Loucy (cell line): ENCODE measurements around the gene DISC1.

Experiments
- H2AFZ ChIP-seq: fragments of 200-600 bp; sonication (generic); 2 replicates; pipeline ENCODE4 v1.6.0; 2016; ENCODE audit warnings: antibody characterized with exemption, mild to moderate bottlenecking, low read length, moderate library complexity
- H3F3A ChIP-seq: fragments of 200-600 bp; 2 replicates; pipeline ENCODE4 v1.6.0; 2016; ENCODE audit warnings: antibody characterized with exemption, low read depth, mild to moderate bottlenecking
- H3K27me3 ChIP-seq: fragments of 200-600 bp; sonication (generic); 2 replicates; pipeline ENCODE4 v1.6.1; 2014; ENCODE audit warnings: low read length, mild to moderate bottlenecking; ENCODE audit not compliant: insufficient read depth, poor library complexity, severe bottlenecking
- H3K36me3 ChIP-seq: fragments of 200-600 bp; sonication (generic); 2 replicates; pipeline ENCODE4 v1.6.1; 2016; ENCODE audit warnings: low read length; ENCODE audit not compliant: insufficient read depth
- H3K4me1 ChIP-seq: fragments of 200-600 bp; sonication (generic); 2 replicates; pipeline ENCODE4 v1.5.1; 2014; ENCODE audit warnings: low read length, mild to moderate bottlenecking; ENCODE audit not compliant: insufficient read depth, poor library complexity, severe bottlenecking
- H3K4me2 ChIP-seq: fragments of 200-600 bp; sonication (generic); 2 replicates; pipeline ENCODE4 v1.6.0; 2014; ENCODE audit warnings: antibody characterized with exemption, low read length, low read depth, mild to moderate bottlenecking; ENCODE audit not compliant: poor library complexity, severe bottlenecking
- H3K4me3 ChIP-seq: fragments of 200-600 bp; sonication (generic); 2 replicates; pipeline ENCODE4 v1.5.1; 2014; ENCODE audit warnings: low read length, mild to moderate bottlenecking, mixed read lengths; ENCODE audit not compliant: poor library complexity, severe bottlenecking
- H3K79me2 ChIP-seq: fragments of 200-600 bp; sonication (generic); 2 replicates; pipeline ENCODE4 v1.6.1; 2014; ENCODE audit warnings: low read length; ENCODE audit not compliant: insufficient read depth
- H3K9ac ChIP-seq: fragments of 200-600 bp; sonication (generic); 2 replicates; pipeline ENCODE4 v1.6.0; 2014; ENCODE audit warnings: mild to moderate bottlenecking, low read depth, low read length, moderate library complexity; ENCODE audit not compliant: poor library complexity, severe bottlenecking
- H3K9me2 ChIP-seq: fragments of 200-600 bp; sonication (generic); replicated peaks from 2 replicates; pipeline ENCODE4 v1.6.1; 2016; ENCODE audit warnings: low read depth, low read length, mixed read lengths
- H3K9me3 ChIP-seq: fragments of 200-600 bp; sonication (generic); 2 replicates; pipeline ENCODE4 v1.6.1; 2014; ENCODE audit warnings: mild to moderate bottlenecking, antibody characterized with exemption, low read length, low read depth; ENCODE audit not compliant: insufficient read depth
- H4K20me1 ChIP-seq: fragments of 200-600 bp; sonication (generic); 2 replicates; pipeline ENCODE4 v1.6.0; 2014; ENCODE audit warnings: antibody characterized with exemption, low read length, mild to moderate bottlenecking; ENCODE audit not compliant: insufficient read depth, poor library complexity, severe bottlenecking
- EZH2phosphoT487 ChIP-seq: fragments of 200-600 bp; IDR thresholded peaks from 2 replicates; pipeline ENCODE4 v1.6.1; 2018; ENCODE audit warnings: antibody characterized with exemption, mild to moderate bottlenecking, moderate library complexity, borderline replicate concordance
- TF ChIP-seq, protein P1 (sequence below): fragments of 200-600 bp; sonication (generic); conservative IDR thresholded peaks from 2 replicates; pipeline ENCODE4 v1.5.1; 2014; ENCODE audit warnings: mild to moderate bottlenecking, antibody characterized with exemption, low read length

Gene DISC1

DNA sequence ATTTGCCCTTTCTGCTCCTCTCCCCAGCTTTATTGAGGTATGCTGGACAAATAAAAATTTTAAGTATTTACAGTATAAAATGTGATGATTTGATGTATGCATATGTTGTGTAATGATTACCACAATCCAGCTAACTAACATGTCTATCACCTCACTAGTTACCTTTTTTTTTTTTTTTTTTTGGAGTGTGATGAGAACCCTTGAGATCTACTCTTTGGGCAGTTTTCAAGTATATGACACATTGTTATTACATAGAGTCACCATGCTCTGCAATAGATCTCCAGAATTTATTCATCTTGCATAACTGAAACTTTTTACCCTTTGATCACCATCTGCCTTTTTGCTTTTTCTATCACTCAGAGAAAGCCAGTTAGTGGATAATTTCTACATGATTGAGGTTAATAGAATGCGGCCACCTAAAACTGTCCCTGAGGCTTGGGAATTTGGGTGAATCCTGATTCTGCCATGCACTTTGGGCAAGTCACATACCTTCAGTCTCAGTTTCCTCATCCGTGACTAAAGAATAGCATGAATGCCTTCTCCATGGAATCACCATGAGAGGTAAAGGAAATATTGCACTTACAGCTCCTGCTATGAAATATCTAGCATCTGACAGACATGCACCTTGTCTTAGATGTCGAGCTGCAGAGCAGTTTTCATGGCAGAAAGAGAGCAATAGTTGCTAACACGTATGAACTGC lies 295.2 kb downstream of the DISC1 start:
- H3K9me2 ChIP-seq: no peaks in the 10 kb centered on the region
- H3K4me2 ChIP-seq: no peak overlapping the region
- H3F3A ChIP-seq: no peaks in the 10 kb centered on the region
- no peaks in the 10 kb centered on the region for H4K20me1 ChIP-seq
- peaks cover 32% of the 10 kb centered on the region for H3K4me1 ChIP-seq
- no peak overlapping the region for H3K9ac ChIP-seq
- no peaks in the 10 kb centered on the region for H3K79me2 ChIP-seq
- H3K36me3 ChIP-seq: no peaks in the 10 kb centered on the region
- no peak overlapping the region for H3K4me3 ChIP-seq
- no peaks in the 10 kb centered on the region for H3K9me3 ChIP-seq
- TF ChIP-seq EZH2phosphoT487: no peak
- TF ChIP-seq, protein P1, sequence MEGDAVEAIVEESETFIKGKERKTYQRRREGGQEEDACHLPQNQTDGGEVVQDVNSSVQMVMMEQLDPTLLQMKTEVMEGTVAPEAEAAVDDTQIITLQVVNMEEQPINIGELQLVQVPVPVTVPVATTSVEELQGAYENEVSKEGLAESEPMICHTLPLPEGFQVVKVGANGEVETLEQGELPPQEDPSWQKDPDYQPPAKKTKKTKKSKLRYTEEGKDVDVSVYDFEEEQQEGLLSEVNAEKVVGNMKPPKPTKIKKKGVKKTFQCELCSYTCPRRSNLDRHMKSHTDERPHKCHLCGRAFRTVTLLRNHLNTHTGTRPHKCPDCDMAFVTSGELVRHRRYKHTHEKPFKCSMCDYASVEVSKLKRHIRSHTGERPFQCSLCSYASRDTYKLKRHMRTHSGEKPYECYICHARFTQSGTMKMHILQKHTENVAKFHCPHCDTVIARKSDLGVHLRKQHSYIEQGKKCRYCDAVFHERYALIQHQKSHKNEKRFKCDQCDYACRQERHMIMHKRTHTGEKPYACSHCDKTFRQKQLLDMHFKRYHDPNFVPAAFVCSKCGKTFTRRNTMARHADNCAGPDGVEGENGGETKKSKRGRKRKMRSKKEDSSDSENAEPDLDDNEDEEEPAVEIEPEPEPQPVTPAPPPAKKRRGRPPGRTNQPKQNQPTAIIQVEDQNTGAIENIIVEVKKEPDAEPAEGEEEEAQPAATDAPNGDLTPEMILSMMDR: no peak
- H2AFZ ChIP-seq: no peak overlapping the region
- no peaks in the 10 kb centered on the region for H3K27me3 ChIP-seq

DNA sequence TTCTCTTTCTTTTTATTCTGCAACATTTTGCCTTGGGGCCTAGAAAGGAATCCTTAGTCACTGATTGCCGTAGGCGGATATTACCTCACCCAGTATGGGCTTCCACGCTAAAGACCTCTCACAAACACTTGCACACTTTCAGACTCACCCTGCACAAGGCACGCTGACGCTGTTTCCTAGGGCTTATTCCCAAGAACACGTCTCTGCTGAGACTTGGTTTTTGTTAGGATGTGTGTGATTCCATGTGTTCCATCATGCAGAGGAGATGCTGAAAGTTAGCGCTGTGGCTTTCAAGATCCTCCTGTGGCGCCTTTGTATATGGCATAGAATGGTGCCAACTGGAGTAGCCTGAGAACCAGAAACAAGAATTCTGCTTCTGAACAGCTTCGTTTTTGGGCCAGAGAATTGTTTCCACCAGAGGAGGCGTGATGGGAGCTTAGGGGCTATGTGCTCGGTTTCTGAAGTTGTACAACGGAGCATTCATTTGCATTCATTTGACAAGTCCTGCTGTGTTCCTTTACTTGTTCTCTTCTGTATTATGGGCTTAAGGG lies 297.0 kb downstream of the DISC1 start:
- H3F3A ChIP-seq: no peaks in the 10 kb centered on the region
- TF ChIP-seq, protein P1: no peak
- no peak for TF ChIP-seq EZH2phosphoT487
- H3K4me3 ChIP-seq: no peak overlapping the region
- H3K4me1 ChIP-seq: peaks cover 21% of the 10 kb centered on the region
- no peaks in the 10 kb centered on the region for H3K36me3 ChIP-seq
- no peak overlapping the region for H2AFZ ChIP-seq
- no peaks in the 10 kb centered on the region for H3K9me3 ChIP-seq
- H3K9me2 ChIP-seq: no peaks in the 10 kb centered on the region
- H3K79me2 ChIP-seq: no peaks in the 10 kb centered on the region
- no peak overlapping the region for H3K9ac ChIP-seq
- no peak overlapping the region for H3K4me2 ChIP-seq
- no peaks in the 10 kb centered on the region for H4K20me1 ChIP-seq
- H3K27me3 ChIP-seq: no peaks in the 10 kb centered on the region

DNA sequence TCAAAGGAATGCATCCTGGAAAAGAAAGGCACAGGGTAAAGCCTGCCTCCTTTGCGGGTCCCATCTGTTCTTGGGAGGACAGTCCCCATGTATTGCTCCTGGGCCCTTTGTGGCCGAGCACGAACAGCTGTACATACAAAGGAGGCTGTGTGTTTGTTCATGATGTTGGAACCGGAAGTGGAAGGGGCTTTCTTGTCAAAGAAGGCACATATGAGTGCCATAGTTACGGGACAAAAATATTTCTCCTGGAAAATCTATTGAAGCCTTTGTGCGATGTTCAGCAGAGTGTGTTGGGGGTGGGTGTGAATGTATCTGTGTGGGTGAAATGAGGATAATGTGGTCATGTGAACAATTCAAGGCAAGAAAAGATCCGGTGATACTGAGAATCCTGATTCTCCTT lies 297.6 kb downstream of the DISC1 start:
- Histone ChIP-seq H3K79me2 (no peaks in the 10 kb centered on the region), H4K20me1 (no peaks in the 10 kb centered on the region), H3K4me1 (peaks cover 15% of the 10 kb centered on the region), H3K4me3 (no peak overlapping the region), H3K9ac (no peak overlapping the region), H3K36me3 (no peaks in the 10 kb centered on the region), H3K27me3 (no peaks in the 10 kb centered on the region), H2AFZ (no peak overlapping the region), H3K4me2 (no peak overlapping the region), H3F3A (no peaks in the 10 kb centered on the region), H3K9me3 (no peaks in the 10 kb centered on the region), H3K9me2 (no peaks in the 10 kb centered on the region)
- TF ChIP-seq EZH2phosphoT487: no peak
- TF ChIP-seq, protein P1: no peak
